HG02610 (cell line): ENCODE data around the gene LY86.
"Not testable (repeated sequence)": the region's sequence is repeated elsewhere in the genome, so short reads cannot be mapped to it uniquely, and the experiment has no call there.

ENCODE experiments used
- ATAC-seq: cut with Tn5 transposase; IDR thresholded peaks from one replicate; pipeline ENCODE4 v1.9.1; 2021; ENCODE audit warnings: mild to moderate bottlenecking, moderate library complexity; ENCODE audit not compliant: unreplicated experiment

The LY86 gene

GRCh38 chr6:6649824-6650349 is 61.4 kb downstream of the LY86 start:
- ATAC-seq = no peak

DNA sequence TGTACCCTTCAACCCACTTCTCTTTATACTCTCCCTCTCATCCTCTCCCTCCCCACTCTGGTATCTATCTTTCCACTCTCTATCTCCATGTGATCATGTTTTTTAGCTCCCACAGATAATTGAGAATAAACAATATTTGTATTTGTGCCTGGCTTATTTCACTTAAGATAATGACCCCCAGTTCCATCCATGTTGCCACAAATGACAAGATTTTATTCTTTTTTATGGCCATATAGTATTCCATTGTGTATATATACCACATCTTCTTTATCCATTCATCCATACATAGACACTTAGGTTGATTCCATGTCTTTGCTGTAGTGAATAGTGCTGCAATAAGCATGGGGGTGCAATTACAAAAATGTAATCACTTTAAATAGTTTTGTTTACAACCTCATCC is 62.3 kb downstream of the LY86 start:
- no peak for ATAC-seq

DNA sequence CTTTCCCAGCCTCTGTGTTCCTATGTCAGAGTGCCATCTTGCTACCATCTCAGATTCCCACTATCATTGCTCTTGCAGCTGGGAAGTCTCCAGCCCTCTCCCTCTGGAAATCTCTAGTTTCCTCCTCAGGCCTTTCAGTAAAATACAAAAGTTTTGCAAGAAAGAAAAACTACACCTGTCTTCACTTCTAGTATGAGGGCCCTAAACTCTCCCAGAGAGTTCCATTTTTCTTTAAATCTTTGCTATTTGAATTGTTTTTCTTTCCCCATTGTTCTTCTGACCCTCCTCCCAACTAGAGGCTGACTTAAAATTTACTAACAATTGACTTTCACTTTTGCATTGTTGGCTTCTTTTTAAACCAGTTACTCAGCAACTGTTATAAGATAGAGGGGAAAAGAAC is 62.8 kb downstream of the LY86 start:
- ATAC-seq = no peak

DNA sequence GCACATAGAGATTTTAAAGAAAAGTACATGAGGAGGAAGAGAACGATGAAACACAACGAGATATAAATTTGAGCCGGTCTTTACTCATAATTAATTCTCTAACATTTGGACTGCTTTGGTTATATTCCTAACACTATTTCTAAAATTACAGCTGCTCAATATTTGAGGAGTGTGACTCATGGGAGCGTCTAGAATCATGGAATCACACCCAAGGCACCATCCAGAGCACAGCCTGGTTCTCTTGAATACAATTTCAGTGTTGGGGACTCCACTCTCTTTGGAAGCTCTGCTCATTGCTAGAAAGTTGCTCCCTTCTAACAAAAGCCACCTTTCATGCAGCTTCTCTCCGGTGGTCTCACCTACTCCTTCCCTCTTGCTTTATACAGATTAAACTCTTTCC is 64.4 kb downstream of the LY86 start:
- ATAC-seq = no peak

DNA sequence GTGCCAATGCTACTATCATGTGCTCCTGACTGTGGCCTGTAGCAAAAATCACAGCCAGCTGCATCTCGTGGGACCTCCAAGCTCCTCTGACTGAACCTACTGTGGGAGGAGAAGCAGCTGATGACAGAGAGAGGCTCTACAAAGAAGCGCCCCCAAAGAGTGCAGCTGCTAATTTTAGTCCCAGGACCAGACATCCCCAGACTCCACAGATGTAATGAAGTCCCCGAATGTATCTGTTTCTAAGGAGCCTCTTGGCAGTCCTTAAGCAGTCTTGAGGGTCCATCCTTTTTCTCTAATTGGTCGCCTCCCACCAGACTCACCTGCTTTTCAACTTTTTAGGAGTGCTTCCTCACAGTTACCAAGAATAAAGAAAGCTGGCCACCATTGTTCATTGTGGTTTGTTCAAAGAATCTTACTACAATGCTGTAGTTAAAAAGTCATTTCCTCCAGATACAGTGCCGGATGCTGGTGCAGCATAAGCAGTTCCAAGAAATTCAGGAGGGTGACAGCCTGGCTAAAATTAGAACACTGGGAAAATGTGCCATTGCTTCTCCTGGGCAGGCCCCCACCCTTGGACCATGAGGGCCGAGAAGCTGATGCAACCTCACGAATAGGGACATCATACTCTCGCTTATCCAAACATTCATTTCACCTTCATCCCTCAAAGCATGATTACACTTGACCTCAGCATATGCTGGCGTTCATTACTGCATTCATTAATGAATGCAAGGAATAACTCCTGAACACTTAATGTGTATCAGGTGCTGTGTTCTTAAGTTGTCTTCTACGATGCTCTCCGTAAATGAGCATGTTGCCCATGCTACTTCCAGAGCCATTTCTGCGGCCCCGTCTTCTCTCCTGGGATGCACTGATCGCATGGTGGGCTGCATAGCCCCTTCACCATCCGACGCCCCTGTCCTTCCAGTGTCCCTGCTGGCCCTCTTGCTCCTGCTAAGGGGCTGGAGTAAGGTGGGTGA is 66.4 kb downstream of the LY86 start:
- ATAC-seq = no peak

DNA sequence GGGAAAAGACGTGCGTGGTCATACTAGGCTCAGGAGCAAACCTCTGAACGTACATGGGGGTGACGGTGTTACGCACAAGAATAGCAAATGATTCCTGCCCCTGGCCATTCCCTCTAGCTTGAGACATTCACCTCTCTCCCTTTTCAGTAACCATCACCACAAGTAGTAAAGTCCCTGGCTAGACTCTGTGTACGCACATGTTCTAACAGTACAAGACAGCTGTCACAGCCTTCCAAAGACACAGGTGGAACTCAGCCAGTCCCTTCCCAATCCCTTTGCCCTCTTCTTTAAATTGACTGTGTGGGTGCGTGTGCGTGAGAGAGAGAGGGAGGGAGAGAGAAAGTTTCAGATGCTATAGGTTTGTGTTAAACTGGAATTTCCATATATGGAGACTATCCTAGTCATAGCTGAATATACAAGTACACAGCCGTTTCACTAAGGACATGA is 67.3 kb downstream of the LY86 start:
- peak; percentile 51 for ATAC-seq

GRCh38 chr6:6656287-6656686 is 67.8 kb downstream of the LY86 start:
- no peak for ATAC-seq

DNA sequence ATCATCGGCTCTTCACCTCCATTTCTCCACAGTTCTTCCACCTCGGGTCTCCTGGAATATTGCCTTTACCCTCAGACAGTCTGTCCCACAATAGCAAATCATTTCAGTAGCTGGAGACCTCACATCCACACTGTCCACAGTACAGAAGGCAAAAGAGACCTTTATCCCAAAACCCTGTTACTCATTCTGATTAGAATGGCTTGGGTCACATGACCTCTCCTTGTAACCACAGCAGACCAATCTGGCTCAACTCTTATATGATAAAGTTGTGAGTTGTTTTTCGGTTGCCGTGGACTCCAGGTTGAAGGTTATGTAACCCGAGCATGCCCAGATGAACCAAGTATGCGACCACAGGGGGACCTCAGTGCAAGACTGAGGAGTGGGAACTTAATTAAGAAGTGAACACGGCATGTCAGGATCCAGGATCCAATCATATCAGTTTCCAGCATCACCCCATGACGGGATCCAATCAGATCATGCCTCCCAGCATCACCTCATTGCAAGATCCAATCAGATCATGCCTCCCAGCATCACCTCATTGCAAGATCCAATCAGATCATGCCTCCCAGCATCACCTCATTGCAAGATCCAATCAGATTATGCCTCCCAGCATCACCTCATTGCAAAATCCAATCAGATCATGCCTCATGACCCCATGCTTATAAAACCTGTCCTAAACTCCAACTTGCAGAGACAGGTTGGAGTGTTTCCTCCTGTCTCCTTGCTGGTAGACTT is 68.7 kb downstream of the LY86 start:
- no peak for ATAC-seq

GRCh38 chr6:6657820-6658217 is 69.3 kb downstream of the LY86 start:
- no peak for ATAC-seq

DNA sequence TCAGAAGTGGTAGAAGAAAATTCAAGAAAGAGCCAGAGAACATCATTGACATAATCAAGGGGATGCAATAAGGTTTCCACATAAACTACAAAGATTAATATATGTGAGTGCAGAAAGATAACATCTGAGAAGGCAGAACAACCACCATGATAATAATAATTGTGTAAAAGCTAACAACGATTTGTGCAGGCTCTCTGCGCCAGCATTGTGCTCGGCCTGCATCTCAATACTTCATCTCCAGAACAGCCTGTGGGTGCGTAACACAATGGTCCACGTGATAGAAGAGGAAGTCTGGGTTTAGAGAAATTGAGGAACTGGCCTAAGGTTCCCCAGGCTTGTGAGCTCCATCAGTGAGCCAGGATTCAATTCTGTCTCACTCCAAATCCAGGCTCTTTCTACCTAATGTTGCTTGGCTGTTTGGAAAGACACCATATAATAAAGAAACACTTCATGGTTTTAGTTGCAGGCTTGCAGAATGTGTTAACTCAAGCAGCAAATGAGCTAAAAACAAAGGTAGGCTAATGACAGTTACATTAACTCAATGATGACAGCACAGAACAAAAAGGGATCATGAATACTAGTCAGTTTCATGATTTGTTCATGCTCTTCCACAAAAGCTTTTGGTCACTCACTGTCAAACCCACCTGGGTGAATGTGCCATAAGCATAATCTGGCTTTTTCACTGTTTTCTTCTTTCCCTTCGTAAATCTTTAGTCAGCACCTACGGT is 71.2 kb downstream of the LY86 start:
- ATAC-seq = peak; percentile 61

DNA sequence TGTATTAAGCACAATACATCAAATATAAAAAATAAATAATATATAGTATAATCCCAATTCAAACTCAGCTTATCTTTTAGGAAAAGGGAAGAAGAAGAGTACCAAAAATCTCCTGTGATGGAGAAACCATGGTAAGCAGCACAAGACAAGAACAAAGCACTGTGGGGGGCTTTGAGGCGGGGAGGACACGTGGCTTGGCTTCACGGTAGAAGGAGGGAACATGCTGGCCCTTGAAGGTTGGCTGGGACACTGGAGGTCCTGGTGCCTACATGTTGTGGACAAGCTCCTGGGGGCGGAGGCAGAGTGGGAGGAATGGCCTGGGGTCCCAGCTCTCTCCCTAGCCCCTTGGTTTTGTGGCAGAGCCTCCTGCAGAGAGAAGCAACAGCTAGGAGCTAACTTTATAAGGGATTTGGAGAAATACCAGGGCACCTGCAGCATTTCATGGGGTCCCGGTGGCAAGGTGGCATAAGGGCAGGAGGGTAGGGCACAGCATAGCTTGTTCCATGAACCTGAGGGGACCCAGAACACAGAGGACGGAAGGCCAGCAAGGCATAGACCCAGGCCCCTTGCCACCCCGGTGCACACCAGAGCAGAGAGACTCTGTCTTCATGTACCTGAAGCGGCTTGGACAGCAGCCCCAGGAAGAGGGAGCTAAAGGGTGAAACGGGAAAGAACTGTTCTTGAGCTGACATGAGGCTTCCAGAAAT is 72.0 kb downstream of the LY86 start:
- ATAC-seq = no peak

DNA sequence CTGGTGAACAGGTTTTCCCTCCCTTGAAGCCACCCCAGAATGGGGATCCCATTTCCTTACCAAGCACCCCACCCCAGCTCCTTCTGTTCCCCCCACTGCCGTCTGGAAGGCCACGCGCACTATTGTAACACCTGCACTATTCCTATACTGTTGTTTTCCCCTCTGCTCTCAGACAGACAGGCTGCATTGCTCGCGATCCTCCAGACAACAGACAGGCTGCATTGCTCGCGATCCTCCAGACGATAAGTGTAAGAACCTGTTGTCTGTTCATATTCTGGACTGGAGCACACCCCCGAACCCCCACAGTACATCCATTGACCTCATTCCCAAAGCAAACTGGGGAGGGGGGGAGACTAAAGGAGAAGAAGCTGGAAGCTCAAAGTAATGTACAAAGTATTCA is 72.7 kb downstream of the LY86 start:
- no peak for ATAC-seq

DNA sequence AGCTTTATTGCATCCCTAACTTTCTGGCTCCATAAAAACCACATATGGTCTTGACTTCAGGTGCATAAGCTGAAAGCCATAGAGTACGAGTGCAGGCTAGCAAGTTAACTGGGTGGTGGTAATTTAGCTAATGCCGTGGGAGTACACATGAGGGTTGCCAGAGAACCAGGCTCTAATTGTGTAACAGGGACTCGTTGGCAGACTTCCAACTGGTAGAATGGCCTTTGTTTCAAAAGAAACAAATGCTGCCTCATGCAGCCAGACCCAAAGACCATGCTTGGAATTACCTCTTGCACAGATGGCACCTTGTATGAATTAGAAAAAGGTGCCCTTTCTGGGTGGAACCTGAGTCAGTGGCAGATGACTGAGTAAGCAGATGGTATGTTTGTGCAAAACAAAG is 73.2 kb downstream of the LY86 start:
- no peak for ATAC-seq

DNA sequence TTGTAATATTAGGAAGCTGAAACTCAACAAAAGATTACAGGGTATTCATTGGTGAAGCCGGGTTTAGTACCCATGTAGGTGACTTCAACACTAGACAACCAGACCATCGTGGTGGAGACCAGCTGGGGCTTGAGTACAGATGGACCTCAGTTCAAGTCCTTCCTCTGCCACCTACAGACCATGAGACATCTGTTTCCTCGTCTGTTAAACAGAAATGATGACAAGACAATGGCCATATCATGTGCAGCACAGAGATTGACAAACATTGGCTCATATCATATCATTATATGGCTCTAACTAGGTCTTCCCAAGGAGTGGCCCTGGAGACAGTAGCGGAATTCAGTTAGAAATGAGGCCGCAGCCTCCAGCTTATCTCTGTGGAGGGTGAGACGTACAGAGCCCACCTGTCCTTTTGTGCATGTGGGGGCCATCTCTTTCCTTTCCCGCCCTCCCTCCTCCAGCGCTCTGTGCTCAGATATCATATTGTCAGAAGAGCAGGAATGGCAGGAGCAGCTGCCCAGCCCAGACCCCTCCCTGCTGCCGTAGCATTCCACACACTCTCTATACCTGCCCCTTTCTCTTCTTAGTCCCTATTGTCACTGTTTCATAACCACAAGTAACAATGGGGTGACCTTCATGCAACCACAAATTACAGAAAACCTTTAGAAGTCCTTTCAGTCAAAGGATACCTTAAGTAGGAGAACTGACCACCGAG is 75.1 kb downstream of the LY86 start:
- no peak for ATAC-seq

DNA sequence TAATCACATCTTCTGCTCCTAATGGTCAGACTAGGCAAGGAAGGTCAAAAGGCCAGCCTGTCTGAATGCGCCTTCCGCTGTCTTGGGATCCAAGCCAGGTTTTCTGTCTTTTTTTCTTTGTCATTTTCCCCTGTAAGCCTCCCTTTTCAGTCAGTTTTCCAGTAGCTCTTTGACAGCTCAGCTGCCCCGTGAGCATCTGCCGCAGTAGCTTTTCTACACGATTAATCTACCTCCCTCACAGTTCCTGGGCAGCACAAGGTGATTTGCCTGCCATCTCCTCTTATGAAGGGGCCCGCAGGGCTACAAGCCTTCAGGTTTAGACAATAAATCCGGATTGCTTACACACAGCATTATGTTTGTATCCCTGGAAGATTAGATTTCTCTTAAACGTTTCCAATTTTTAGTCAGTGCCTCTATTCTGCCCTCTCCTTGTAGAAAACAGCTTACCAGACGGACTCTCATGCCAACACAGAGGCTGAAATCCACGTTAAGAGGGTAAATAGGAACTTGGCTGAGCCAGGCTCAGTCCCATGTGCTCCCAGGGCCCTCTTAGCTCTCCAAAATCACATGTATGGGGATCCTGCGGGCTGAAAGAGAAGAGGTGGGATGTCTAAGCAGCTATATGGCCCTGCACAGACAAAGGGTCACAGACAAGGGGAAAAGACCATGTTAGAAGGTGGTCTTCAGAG is 77.2 kb downstream of the LY86 start:
- no peak for ATAC-seq

DNA sequence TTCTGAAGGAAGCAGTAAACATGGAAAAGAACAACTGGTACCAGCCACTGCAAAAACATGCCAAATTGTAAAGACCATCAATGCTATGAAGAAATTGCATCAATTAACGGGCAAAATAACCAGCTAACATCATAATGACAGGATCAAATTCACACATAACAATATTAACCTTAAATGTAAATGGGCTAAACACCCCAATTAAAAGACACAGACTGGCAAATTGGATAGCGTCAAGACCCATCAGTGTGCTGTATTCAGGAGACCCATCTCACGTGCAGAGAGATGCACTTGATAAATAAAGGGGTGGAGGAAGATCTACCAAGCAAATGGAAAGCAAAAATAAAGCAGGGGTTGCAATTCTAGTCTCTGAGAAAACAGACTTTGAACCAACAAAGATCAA is 81.6 kb downstream of the LY86 start:
- not testable (repeated sequence) for ATAC-seq

GRCh38 chr6:6674872-6675271 is 86.4 kb downstream of the LY86 start:
- no peak for ATAC-seq

DNA sequence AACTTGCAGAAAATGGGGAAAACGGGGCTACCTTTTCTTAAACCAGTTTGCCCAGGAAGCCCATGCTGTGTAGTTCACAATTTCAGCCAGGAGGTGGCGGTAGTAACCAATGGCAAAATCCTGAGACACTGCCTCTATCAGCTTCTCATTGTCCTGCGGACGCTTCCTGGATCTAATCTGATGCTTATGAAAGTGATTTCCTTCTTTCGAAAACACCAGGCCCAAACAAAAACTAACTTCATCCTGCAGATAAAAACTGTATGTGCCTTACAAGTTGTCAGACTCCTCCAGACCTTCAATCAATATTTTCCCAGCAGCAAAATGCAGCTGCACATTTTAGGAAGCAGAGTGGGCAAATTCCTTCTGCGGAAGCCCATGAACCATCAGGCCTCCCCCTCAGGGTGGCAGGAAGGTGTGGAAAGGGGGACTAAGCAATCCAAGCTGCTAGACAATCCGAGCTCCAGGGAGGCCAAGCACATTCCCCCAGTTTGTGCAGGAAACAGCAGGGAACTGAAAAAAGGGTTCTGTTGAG is 88.5 kb downstream of the LY86 start:
- ATAC-seq = no peak

DNA sequence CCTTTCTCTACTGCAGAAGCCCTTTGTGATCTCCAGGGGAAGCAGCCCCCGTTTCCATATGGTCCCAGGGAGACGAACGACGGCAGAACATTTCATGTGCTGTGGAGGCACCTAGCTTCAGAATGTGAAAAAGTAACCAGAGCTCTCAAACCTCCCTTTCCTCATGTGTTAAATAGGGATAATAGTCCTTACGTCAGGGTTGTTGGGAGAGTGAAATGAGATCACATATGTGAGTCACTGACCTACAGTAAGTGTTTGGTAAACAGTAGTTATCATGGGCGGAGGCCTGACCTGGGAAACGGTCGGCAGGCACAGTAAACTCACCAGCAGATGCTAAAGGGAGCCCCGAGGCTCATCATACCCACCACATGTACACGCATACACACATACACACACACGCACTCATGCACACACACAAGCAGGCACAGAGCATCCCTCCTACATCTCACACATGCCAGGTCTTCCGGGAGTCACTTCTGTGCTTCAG is 89.7 kb downstream of the LY86 start:
- ATAC-seq = no peak
